Uterus (tissue), 2 donors: ENCODE measurements around the gene SDE2.

Experiments
- POLR2A ChIP-seq, 2 donors: fragments of 450-650 bp; IDR thresholded peaks; one replicate each; pipeline ENCODE4 v1.6.1; 2016; ENCODE audit warnings: antibody characterized with exemption in 2 of 2, mild to moderate bottlenecking in 1 of 2, moderate library complexity in 1 of 2
- TF ChIP-seq, protein P1 (sequence below), 4 experiments: fragments of 200-600 bp in 2 of 4; fragments of 450-650 bp in 2 of 4; sonication (generic) in 2 of 4; IDR thresholded peaks; one replicate each; pipeline ENCODE4 v1.5.1; 2016 to 2019; ENCODE audit warnings: antibody characterized with exemption in 4 of 4, mild to moderate bottlenecking in 2 of 4, moderate library complexity in 1 of 4

DNA sequence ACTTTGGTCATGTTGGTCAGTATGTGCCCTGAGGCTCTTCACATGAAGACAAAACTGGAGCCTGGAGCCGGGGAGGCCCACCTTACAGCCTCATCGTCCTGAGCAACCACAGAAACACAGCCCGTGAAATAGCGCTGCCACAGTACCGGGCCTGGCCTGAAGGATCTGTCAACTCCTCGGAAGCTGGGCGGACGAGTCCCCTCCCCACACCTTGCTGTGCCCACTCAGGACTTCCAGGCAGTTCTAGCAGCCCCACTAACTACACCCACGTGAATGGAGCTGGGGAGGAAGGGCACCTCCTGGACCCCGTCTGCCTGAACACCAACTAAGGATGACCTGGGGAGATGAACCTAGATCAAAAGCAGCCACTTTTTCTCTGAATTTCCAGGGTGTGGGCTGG lies 24.7 kb downstream of the SDE2 start:
- TF ChIP-seq POLR2A (IDR thresholded peaks at IDR 0.05), result no peak
- TF ChIP-seq, protein P1, sequence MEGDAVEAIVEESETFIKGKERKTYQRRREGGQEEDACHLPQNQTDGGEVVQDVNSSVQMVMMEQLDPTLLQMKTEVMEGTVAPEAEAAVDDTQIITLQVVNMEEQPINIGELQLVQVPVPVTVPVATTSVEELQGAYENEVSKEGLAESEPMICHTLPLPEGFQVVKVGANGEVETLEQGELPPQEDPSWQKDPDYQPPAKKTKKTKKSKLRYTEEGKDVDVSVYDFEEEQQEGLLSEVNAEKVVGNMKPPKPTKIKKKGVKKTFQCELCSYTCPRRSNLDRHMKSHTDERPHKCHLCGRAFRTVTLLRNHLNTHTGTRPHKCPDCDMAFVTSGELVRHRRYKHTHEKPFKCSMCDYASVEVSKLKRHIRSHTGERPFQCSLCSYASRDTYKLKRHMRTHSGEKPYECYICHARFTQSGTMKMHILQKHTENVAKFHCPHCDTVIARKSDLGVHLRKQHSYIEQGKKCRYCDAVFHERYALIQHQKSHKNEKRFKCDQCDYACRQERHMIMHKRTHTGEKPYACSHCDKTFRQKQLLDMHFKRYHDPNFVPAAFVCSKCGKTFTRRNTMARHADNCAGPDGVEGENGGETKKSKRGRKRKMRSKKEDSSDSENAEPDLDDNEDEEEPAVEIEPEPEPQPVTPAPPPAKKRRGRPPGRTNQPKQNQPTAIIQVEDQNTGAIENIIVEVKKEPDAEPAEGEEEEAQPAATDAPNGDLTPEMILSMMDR (IDR thresholded peaks at IDR 0.05), result no peak
